K562 (cell line): ENCODE measurements around the gene PKHD1. TPM values are rescaled to one million over a fixed set of nuclear protein-coding genes. Genes with fewer than 3 reads are reported as not detected.

Experiments used
- ATAC-seq: fragments of 200-7000 bp; cut with Tn5 transposase; 3 replicates; pipeline ENCODE4 v1.9.1; 2020; ENCODE audit warnings: moderate library complexity
- BruUV-seq: library from RNA; stranded (reverse); fragments of 400-500 nt; replicated peaks from 2 replicates; lab custom pipeline; 2021; lab: Mats Ljungman, UMichigan
- CTCF ChIA-PET: fragments of 300-600 bp; formaldehyde crosslinking; extraction: SDS; loops from one replicate; lab custom pipeline; 2021; ENCODE audit warnings: low intra/inter-chr PET ratio; lab: Yijun Ruan, JAX
- POLR2A ChIA-PET: fragments of 300-600, 350-650 bp; sonication (Branson Sonifier 250); formaldehyde crosslinking; extraction: SDS; loops from one replicate; lab custom pipeline; 2021; ENCODE audit warnings: antibody characterized with exemption, inconsistent platforms; lab: Yijun Ruan, JAX
- DNase-seq, 4 experiments: peaks; one replicate each; pipeline versions ENCODE4 v3.0.0 to v3.0.0-alpha.2; 2011 to 2018; ENCODE audit warnings: low spot score in 3 of 4, mixed read lengths in 3 of 4; ENCODE audit errors: extremely low read depth in 1 of 4
- FAIRE-seq: peaks from 2 replicates; lab custom pipeline; 2011; peaks lifted over from hg19 to GRCh38; lab: Jason Lieb, UNC
- H2AFZ ChIP-seq: 2 replicates; pipeline ENCODE4 v1.6.0; 2011; ENCODE audit warnings: low read depth, low read length, control low read depth, inconsistent platforms
- H3K27ac ChIP-seq: fragments of 200-600 bp; 3 replicates; pipeline ENCODE4 v1.8.0; 2011; ENCODE audit warnings: low read depth, mild to moderate bottlenecking, control low read depth, inconsistent platforms, low read length, moderate library complexity, mixed read lengths; ENCODE audit errors: extremely low read depth
- H3K27me3 ChIP-seq, 2 experiments: fragments of 300-600 bp in 1 of 2; 2 replicates in 1 of 2; 3 replicates in 1 of 2; pipeline versions ENCODE4 v1.6.0 to v1.8.0; 2011; ENCODE audit warnings: inconsistent platforms in 2 of 2, low read length in 2 of 2, mild to moderate bottlenecking in 1 of 2, mixed read lengths in 1 of 2, moderate library complexity in 1 of 2; ENCODE audit not compliant: control insufficient read depth in 2 of 2, insufficient read depth in 2 of 2
- H3K36me3 ChIP-seq: fragments of 300-600 bp; 3 replicates; pipeline ENCODE4 v1.8.0; 2011; ENCODE audit warnings: mild to moderate bottlenecking, low read length, inconsistent platforms; ENCODE audit not compliant: control insufficient read depth, insufficient read depth
- H3K4me1 ChIP-seq, 2 experiments: fragments of 200-600 bp in 1 of 2; replicated peaks in 1 of 2; 2 replicates in 1 of 2; 3 replicates in 1 of 2; pipeline versions ENCODE4 v1.5.1 to v1.8.0; 2011; ENCODE audit warnings: inconsistent platforms in 2 of 2, low read length in 2 of 2, mild to moderate bottlenecking in 1 of 2, mixed read lengths in 1 of 2, moderate library complexity in 1 of 2; ENCODE audit not compliant: control insufficient read depth in 2 of 2, insufficient read depth in 2 of 2
- H3K4me2 ChIP-seq: 2 replicates; pipeline ENCODE4 v1.6.1; 2011; ENCODE audit warnings: low read length, control low read depth, inconsistent platforms, mixed read lengths; ENCODE audit not compliant: insufficient read depth
- H3K4me3 ChIP-seq: fragments of 200-600 bp; sonication (generic), shearing (Covaris generic); 2 replicates; pipeline ENCODE4 v1.5.1; 2016; ENCODE audit warnings: control low read depth, inconsistent platforms
- H3K79me2 ChIP-seq: fragments of 200-600 bp; 3 replicates; pipeline ENCODE4 v1.8.0; 2011; ENCODE audit warnings: low read length, inconsistent platforms; ENCODE audit not compliant: control insufficient read depth, insufficient read depth
- H3K9ac ChIP-seq, 2 experiments: 2 replicates each; pipeline versions ENCODE4 v1.6.0 to v1.6.1; 2011; ENCODE audit warnings: low read depth in 2 of 2, low read length in 2 of 2, control low read depth in 1 of 2, inconsistent platforms in 1 of 2, mild to moderate bottlenecking in 1 of 2, mixed read lengths in 1 of 2; ENCODE audit not compliant: insufficient read depth in 1 of 2
- H3K9me1 ChIP-seq: one replicate; pipeline ENCODE4 v1.6.0; 2011; ENCODE audit warnings: inconsistent platforms, mild to moderate bottlenecking, low read length, moderate library complexity; ENCODE audit not compliant: control insufficient read depth, insufficient read depth
- H3K9me3 ChIP-seq: replicated peaks from 2 replicates; pipeline ENCODE4 v1.5.1; 2011; ENCODE audit warnings: low read depth, low read length, inconsistent platforms; ENCODE audit not compliant: control insufficient read depth, insufficient read depth
- H4K20me1 ChIP-seq: replicated peaks from 2 replicates; pipeline ENCODE4 v1.6.1; 2011; ENCODE audit warnings: low read length, inconsistent platforms, mixed read lengths; ENCODE audit not compliant: control insufficient read depth, insufficient read depth
- ARID1B ChIP-seq: fragments of 450-650 bp; IDR thresholded peaks from 2 replicates; pipeline ENCODE4 v1.6.1; 2016; ENCODE audit warnings: antibody characterized with exemption, mild to moderate bottlenecking, inconsistent platforms
- CAMTA2 ChIP-seq: fragments of 250-450 bp; sonication (Bioruptor Pico); conservative IDR thresholded peaks from 2 replicates; pipeline ENCODE4 v1.5.1; 2022
- ESRRA ChIP-seq: fragments of 450-650 bp; IDR thresholded peaks from 2 replicates; pipeline ENCODE4 v1.6.1; 2014; ENCODE audit warnings: low read depth, mild to moderate bottlenecking, moderate library complexity, borderline replicate concordance
- GATAD2A ChIP-seq: fragments of 450-650 bp; IDR thresholded peaks from 2 replicates; pipeline ENCODE4 v1.6.1; 2017
- GTF2A2 ChIP-seq: IDR thresholded peaks from 2 replicates; pipeline ENCODE4 v1.6.1; 2016; ENCODE audit warnings: mild to moderate bottlenecking, missing genetic modification characterization, missing compliant biosample characterization
- HMG20B ChIP-seq: fragments of 250-450 bp; sonication (Bioruptor Pico); IDR thresholded peaks from 2 replicates; pipeline ENCODE4 v1.5.0; 2021; ENCODE audit warnings: mild to moderate bottlenecking
- NCOA1 ChIP-seq: fragments of 450-650 bp; IDR thresholded peaks from 2 replicates; pipeline ENCODE4 v1.6.1; 2016; ENCODE audit warnings: low read depth
- NUFIP1 ChIP-seq: fragments of 450-650 bp; IDR thresholded peaks from 2 replicates; pipeline ENCODE4 v1.6.1; 2018; ENCODE audit not compliant: partially characterized antibody
- PCBP1 ChIP-seq: fragments of 200-400 bp; formaldehyde crosslinking; IDR thresholded peaks from 2 replicates; pipeline ENCODE4 v1.6.1; 2018; ENCODE audit warnings: mild to moderate bottlenecking, low read depth, low read length; ENCODE audit not compliant: poor library complexity, severe bottlenecking
- RBM22 ChIP-seq: fragments of 200-400 bp; formaldehyde crosslinking; IDR thresholded peaks from 2 replicates; pipeline ENCODE4 v1.6.1; 2018; ENCODE audit warnings: low read length, low read depth; ENCODE audit not compliant: poor library complexity, severe bottlenecking
- SMARCC2 ChIP-seq: fragments of 450-650 bp; IDR thresholded peaks from 2 replicates; pipeline ENCODE4 v1.6.1; 2017; ENCODE audit warnings: antibody characterized with exemption, moderate library complexity, mild to moderate bottlenecking, low read depth
- TGIF2 ChIP-seq: sonication (generic); formaldehyde crosslinking; IDR thresholded peaks from 2 replicates; pipeline ENCODE4 v1.8.1; 2022; ENCODE audit warnings: mild to moderate bottlenecking, missing genetic modification reagents, moderate library complexity
- ZBTB8A ChIP-seq: fragments of 450-650 bp; IDR thresholded peaks from 2 replicates; pipeline ENCODE4 v1.6.1; 2018; ENCODE audit warnings: mild to moderate bottlenecking, moderate library complexity; ENCODE audit not compliant: partially characterized antibody
- ZFP1 ChIP-seq: fragments of 450-650 bp; formaldehyde crosslinking; IDR thresholded peaks from 2 replicates; pipeline ENCODE4 v1.4.0; 2020; ENCODE audit warnings: mild to moderate bottlenecking, mixed read lengths
- ZKSCAN1 ChIP-seq: fragments of 150-350 bp; IDR thresholded peaks from 2 replicates; pipeline ENCODE4 v1.6.1; 2016; ENCODE audit warnings: low read depth, low read length
- ZKSCAN8 ChIP-seq: fragments of 200-800 bp; sonication (Bioruptor generic); IDR thresholded peaks from 2 replicates; pipeline ENCODE4 v1.6.1; 2016; ENCODE audit warnings: missing genetic modification characterization, missing compliant biosample characterization
- ZNF174 ChIP-seq: fragments of 250-450 bp; sonication (Bioruptor Pico); IDR thresholded peaks from 2 replicates; pipeline ENCODE4 v1.4.0; 2020; ENCODE audit warnings: mild to moderate bottlenecking
- ZNF444 ChIP-seq: fragments of 250-450 bp; sonication (Bioruptor Pico); IDR thresholded peaks from 2 replicates; pipeline ENCODE4 v1.4.0; 2020; ENCODE audit warnings: mild to moderate bottlenecking, moderate library complexity
- WGBS: fragments of 100-300 bp; shearing (Covaris generic); methylation state at CpG from one replicate; pipeline ENCODE4 v1.1.6; 2016; ENCODE audit warnings: low coverage, mixed read lengths; ENCODE audit not compliant: insufficient coverage; ENCODE audit errors: missing lambda C conversion rate; 5-methylcytosine and 5-hydroxymethylcytosine counted together
- in situ Hi-C: fragments of 300-500 bp; cut with MboI; formaldehyde crosslinking; loops from 4 replicates; pipeline ENCODE4 v1.15.0; 2018; ENCODE audit warnings: inconsistent platforms, mixed read lengths
- intact Hi-C: fragments of 100-400 bp; cut with micrococcal nuclease; formaldehyde crosslinking; loops from 2 replicates; pipeline ENCODE4 v1.14.2; 2022
- polyA plus RNA-seq, 8 experiments: library from polyadenylated mRNA; depleted of rRNA in 4 of 8; stranded (reverse) in 5 of 8; unstranded in 3 of 8; fragments of >200 nt; fragmentation: Nextera tagmentation in 2 of 8; fragmentation: Illumina TruSeq in 1 of 8; extraction: Ambion mirVana in 2 of 8; extraction: Trizol in 1 of 8; gene quantifications; 2 replicates each; pipeline versions ENCODE4 v1.2.1 to v1.2.3, GENCODE V29; 2011 to 2014; ENCODE audit warnings: inconsistent platforms in 1 of 8, missing spikeins in 1 of 8
- total RNA-seq, 7 experiments: library from RNA; depleted of rRNA in 6 of 7; stranded (reverse); fragments of >200 nt in 6 of 7; fragmentation: Illumina TruSeq in 2 of 7; extraction: Trizol in 2 of 7; gene quantifications; 2 replicates each; pipeline versions ENCODE4 v1.2.1 to v1.2.3, GENCODE V29; 2011 to 2021; ENCODE audit warnings: low replicate concordance in 1 of 7
- TF ChIP-seq, protein P1 (sequence below): sonication (generic); formaldehyde crosslinking; IDR thresholded peaks from 2 replicates; pipeline ENCODE4 v1.4.0; 2020; ENCODE audit warnings: mild to moderate bottlenecking, missing genetic modification reagents
- TF ChIP-seq, protein P2 (sequence below): sonication (generic); formaldehyde crosslinking; IDR thresholded peaks from 2 replicates; pipeline ENCODE4 v1.8.1; 2022; ENCODE audit warnings: missing genetic modification reagents

Gene PKHD1
- total and polyA plus RNA-seq, 9 of the 15 experiments (the other 6 are each of a cell fraction or from before 2014, with no cell fraction given): 0.01 to 0.04 (median 0.01) TPM; not detected in 6

DNA sequence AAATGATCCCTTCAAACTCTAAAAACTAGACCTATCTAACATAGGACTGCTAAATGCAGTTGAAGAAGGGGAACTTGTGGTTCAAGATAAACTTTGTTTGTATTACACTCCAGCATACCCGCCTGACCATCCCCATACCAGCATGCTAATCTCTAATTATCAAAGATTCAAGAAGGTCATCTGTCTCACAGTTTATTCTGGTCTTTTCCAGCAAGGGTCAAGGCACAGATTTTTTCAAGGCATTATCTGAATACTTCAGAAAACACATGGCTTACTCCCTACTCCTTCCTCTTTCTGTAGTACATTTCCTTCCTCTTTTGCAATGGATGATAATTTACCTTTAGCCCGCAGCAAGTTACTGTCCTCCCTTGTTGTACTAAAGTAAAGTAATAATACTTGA is 174.1 kb downstream of the PKHD1 start:
- Histone ChIP-seq H4K20me1 (no peaks in the 10 kb centered on the region), H3K27me3 (no peaks in the 10 kb centered on the region), H3K4me1 (no peaks in the 10 kb centered on the region), H3K79me2 (no peaks in the 10 kb centered on the region), H3K27ac (no peak overlapping the region), H3K9me1 (no peaks in the 10 kb centered on the region), H3K9ac (no peak overlapping the region), H3K4me2 (no peak overlapping the region), H3K9me3 (no peaks in the 10 kb centered on the region), H3K36me3 (no peaks in the 10 kb centered on the region), H3K4me3 (no peak overlapping the region), H2AFZ (no peak overlapping the region)
- ATAC-seq (no peak), DNase-seq (peak in 1 of 4 experiments; percentile 5), FAIRE-seq (no peak)
- BruUV-seq: no TSS peak
- POLR2A ChIA-PET: no interaction called here
- in situ Hi-C loops (no loop called here), intact Hi-C loops (no loop called here)
- WGBS: 0% methylated on average over 2 of the region's 2 CpGs
- CTCF ChIA-PET: no interaction called here
- TF ChIP-seq ZNF174 (CRISPR knock-in tag) (no peak), ESRRA (peak; percentile 57; the same call in 1 of the 2 replicates), GTF2A2 (tag) (no peak), ZFP1 (CRISPR knock-in tag) (no peak), NUFIP1 (no peak), ARID1B (peak; percentile 68), TGIF2 (CRISPR knock-in tag) (no peak), ZBTB8A (no peak), NCOA1 (no peak; the same call in 1 of the 2 replicates), ZKSCAN8 (no peak), ZNF444 (no peak), GATAD2A (no peak), SMARCC2 (no peak), HMG20B (CRISPR knock-in tag) (no peak), ZKSCAN1 (no peak), RBM22 (no peak), PCBP1 (no peak), CAMTA2 (CRISPR knock-in tag) (no peak)
- TF ChIP-seq, protein P1, sequence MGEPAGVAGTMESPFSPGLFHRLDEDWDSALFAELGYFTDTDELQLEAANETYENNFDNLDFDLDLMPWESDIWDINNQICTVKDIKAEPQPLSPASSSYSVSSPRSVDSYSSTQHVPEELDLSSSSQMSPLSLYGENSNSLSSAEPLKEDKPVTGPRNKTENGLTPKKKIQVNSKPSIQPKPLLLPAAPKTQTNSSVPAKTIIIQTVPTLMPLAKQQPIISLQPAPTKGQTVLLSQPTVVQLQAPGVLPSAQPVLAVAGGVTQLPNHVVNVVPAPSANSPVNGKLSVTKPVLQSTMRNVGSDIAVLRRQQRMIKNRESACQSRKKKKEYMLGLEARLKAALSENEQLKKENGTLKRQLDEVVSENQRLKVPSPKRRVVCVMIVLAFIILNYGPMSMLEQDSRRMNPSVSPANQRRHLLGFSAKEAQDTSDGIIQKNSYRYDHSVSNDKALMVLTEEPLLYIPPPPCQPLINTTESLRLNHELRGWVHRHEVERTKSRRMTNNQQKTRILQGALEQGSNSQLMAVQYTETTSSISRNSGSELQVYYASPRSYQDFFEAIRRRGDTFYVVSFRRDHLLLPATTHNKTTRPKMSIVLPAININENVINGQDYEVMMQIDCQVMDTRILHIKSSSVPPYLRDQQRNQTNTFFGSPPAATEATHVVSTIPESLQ: no peak
- TF ChIP-seq, protein P2, sequence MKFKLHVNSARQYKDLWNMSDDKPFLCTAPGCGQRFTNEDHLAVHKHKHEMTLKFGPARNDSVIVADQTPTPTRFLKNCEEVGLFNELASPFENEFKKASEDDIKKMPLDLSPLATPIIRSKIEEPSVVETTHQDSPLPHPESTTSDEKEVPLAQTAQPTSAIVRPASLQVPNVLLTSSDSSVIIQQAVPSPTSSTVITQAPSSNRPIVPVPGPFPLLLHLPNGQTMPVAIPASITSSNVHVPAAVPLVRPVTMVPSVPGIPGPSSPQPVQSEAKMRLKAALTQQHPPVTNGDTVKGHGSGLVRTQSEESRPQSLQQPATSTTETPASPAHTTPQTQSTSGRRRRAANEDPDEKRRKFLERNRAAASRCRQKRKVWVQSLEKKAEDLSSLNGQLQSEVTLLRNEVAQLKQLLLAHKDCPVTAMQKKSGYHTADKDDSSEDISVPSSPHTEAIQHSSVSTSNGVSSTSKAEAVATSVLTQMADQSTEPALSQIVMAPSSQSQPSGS (CRISPR knock-in tag): no peak
